HG03439 (cell line): ENCODE data around the gene C13orf46.

Experiments used
- ATAC-seq: cut with Tn5 transposase; IDR thresholded peaks from one replicate; pipeline ENCODE4 v1.9.1; 2021; ENCODE audit warnings: mild to moderate bottlenecking, moderate library complexity; ENCODE audit not compliant: unreplicated experiment

Gene C13orf46

GRCh38 chr13:113927661-113928581, 46.0 kb downstream of the C13orf46 start:
- ATAC-seq, result no peak

DNA sequence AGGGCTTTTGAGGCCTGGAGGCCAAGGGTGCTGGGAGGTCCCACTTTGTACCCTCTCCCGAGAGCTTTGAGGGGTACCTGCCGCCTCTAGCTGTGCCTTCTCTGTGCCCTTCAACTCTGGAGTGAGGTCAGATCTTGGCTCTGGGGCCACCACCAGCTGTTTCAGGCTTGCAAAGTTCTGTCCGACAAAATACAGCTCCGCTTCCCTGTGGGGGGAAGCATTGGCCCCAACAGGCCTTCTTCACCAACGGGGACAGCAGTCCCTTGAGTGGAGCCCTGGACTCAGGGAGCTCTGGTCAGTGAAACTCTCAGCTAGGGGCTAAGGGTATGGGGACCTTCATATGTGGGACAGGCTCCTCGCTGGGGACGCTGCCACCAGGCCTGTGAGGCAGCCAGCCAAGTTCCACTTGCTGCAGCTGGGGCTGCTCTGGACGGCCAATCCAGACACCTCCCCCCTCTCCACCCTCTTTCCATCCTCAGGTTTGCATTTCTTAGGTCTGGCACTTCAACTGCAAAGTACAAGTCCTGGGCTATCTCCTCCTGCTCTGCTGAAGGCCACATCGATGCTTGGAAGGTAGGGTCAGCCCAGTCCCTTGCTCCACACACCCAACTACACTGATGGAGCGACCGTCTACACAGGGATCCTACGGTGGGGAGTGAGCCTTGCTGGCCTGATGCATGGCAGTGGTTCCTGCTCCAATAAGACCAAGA, 46.8 kb downstream of the C13orf46 start:
- ATAC-seq, result no peak

GRCh38 chr13:113926301-113926761, 47.5 kb downstream of the C13orf46 start:
- ATAC-seq, result no peak

DNA sequence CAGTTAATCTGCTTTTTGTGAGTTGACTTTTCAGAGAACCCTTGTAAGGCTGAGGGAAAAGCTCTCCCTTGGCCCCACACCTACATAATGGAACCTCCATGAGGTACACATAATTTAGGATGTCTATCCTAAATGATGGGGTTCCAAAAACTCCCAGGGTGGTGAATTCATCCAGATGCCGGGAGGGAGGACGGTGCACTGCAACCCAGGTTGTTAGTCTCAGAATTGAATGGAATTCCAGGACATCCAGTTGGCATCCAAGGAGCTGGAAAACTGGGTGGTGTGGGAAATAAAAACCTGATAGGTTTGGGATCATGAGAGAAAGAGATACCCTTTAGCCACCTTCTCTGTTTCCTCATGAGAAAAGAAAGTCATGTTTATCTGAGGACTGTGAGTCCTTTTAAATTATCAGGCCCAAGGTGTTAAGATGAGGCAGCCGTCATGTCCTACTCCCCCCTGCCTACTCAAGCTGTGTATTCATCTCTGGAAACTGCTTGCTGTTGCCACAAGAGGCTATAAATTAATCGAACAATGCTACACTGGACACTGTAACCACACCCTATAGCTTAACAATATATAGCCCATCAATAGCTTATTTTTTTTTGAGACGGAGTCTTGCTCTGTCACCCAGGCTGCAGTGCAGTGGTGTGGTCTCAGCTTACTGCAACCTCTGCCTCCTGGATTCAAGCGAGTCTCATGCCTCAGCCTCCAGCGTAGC, 49.5 kb downstream of the C13orf46 start:
- no peak for ATAC-seq

DNA sequence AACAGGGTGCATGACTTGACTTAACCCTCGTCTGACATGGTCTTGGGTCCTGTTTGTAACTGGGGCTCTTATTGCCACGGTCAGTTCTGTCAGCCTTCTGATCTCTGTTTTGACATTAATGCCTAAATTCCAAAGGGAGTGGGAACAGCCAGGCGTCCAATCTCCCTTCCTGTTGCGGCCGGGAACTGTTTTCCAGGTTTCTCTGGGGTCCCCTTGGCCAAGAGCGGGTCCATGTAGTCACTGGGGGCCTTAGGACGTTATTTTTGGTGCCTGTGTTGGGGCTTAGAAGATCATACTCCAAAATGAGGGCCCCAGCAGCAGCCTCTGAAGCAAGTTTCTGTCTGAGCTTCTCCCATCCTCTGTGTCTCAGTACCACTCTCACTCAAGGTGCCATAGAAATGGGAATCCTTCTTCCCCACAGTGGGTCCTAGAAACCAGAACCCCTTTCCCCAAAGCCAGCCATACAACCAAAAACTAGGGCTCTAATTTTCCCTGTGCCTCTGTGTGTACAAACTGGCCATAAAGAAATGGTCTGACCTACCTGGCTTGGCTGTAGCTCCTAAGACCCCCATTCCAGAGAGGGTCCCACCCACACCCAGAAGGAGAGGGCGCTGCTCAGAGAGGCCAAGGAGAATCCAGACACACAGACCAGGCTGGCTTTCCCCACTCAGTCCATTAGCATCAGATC, 50.4 kb downstream of the C13orf46 start:
- ATAC-seq, result no peak

DNA sequence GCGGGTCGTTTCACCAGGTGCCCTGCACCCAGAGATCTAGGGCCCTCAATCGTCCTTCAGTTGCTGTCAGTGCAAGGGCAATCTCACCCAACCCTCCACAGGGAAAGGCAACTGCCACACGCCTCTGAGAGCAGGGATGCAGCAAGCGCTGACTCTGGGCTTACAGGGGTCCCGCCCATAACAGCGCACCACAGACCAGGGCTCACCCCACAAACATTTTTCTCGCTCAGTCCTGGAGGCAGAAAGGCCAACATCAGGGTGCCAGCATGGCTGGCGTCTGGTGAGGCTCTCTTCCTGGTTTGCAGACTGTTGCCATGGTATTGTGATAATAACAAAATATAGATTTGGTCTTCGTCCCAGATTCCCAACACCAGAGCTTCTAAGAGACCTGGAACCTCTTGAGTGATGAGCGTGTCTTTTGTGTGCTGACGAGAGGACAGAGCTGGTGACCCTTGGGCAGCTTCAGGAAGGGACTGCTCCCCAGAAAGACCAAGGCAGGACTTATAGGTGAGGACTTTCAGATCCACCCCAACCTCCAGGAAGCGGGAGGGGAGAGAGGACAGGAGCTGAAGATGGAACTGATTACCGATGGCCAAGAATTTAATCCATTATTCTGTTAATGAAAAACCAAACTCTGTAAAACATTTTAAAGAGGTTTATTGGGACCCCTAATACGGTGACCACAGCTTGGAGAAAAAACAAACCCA, 51.3 kb downstream of the C13orf46 start:
- no peak for ATAC-seq

GRCh38 chr13:113921763-113922162, 52.1 kb downstream of the C13orf46 start:
- ATAC-seq, result no peak

GRCh38 chr13:113920606-113921286, 53.1 kb downstream of the C13orf46 start:
- ATAC-seq, result no peak

DNA sequence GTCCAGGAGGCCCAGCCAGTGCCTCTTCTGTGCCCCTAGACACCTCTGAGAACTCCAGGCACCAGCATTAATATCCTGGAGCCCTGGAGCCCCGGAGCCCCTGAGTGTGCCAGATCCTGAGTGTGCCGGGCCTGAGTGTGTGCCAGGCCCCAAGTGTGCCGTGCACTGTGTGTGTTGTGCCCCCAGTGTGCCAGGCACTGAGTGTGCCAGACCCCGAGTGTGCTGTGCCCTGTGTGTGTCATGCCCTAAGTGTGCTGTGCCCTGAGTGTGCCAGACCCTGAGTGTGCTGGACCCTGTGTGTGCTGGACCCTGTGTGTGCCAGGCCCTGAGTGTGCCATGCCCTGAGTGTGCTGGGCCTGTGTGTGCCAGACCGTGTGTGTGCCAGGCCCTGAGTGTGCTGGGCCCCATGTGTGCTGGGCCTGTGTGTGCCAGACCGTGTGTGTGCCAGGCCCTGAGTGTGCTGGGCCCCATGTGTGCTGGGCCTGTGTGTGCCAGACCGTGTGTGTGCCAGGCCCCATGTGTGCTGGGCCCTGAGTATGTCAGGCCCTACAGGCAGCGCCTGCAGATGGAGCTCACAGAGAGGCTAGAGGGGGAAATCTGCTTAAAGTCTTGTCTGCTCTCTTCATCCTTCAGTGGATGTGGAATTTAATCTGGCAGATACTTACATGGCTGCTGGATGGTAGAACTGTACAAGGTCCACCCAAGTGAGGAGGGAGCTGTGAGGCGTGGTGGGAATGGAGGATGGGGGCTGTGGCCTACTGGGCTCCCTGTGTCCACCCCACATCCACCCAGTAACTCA, 53.9 kb downstream of the C13orf46 start:
- no peak for ATAC-seq

DNA sequence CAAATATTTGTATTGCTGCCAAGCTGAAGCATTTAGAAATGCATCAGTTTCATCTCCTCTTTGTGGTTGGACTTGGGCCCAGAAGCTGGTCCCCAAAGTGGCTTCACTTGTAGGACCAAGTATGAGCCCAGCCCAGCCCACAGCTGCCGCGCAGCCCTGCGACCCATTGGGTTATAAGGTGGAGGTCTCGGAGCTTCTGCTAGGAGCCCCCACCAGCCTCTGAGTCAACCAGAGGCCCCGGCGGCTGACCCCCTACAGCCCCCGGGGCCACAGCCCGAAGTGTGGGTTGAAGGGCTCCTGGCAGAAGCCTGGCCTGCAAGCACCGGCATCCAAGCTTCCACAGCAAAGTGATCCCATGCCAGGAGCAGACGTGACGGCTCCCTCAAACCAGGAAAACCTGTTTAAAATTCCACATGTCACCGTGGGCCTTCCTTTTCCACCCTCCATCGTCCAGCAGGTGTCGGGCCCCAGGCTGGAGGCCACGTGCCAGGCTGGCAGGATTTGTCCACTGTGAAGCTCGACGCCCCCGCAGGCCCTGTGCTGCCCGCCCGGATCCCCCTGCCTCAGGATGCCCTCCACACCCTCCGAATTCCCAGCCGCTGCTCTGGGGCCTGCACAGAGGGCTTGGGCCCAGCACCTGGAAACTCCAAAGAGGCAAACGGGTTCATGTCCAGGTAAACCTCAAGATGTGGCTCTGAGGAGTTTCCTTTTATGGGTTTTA, 54.7 kb downstream of the C13orf46 start:
- ATAC-seq, result no peak

DNA sequence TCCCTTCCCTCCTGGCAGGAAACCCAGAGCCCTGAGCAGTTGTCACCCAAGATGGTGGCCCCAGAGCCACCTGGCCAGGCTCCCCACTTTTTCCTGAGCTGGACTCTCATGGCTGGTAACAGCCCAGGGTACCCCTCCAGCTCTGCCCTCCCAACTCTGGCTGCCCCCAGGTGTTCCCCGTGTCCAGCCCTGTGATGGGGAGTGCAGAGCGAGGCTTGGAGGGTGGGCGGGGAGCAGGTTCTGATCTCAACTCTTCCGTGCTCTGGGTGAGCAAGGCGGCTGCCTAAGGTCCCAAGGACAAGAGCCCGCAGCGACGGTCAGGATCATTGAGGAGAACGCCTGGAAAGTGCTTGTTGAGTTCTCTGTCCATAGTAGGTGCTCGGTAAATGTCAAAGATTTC, 55.3 kb downstream of the C13orf46 start:
- no peak for ATAC-seq

DNA sequence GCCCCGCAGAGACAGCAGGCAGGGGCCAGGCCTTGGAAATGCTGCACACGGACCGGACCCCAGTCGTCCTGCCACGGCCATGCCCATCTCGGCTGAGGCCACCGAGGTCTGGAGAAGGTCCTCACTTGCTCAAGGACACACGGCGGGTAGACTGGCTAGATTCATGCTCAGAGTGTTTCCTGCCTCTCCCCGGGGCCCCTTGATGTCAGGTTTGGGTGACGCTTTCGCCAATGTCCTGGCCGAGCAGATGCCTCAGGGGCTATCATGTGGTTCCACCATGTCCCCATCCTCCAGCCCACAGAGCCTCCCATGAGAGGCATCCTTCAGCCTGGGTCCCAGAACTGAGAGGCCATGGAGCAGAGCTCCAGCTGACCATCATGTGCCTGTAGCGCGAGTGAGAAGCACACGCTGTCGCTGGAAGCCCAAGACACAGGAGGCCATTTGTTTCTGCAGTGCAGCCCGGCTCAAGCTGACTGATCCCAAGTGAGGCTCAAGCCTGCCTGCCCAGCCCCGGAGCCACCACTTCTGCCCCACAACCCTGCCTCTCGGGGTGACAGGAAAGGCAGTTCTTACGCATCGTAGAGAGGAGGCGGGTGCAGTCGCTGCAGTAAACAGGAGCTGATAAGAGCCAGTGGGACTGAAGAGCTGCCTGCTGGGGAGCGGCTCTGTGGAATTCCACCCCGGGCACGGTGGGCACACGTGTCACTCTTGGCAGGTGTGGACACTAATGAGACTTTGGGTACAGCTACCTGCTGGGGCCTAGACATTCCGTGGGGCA, 56.1 kb downstream of the C13orf46 start:
- ATAC-seq, result no peak

DNA sequence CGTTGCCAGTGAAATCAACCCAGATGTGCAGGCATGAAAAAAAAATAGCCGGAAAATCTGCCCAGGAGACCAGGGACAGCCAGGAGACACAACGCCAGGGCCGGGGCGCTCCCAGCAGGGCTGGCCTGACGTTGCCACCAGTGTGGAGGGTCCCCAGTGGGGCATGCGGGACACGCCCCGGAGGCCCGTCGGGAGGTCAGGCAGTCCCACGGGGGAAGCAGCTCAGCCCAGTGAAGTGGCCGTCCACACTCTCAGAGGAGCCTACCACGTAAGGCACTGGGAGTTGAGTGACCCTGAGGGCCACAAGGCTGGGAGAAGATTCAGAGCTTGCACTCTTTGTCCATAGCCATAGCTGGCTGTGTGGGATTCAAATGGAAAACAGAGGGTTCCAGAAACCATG, 56.8 kb downstream of the C13orf46 start:
- ATAC-seq, result no peak

GRCh38 chr13:113916330-113916815, 57.5 kb downstream of the C13orf46 start:
- no peak for ATAC-seq

- no peak for ATAC-seq
Observed at GRCh38 chr13:113915786-113916329, 58.0 kb downstream of the C13orf46 start.

DNA sequence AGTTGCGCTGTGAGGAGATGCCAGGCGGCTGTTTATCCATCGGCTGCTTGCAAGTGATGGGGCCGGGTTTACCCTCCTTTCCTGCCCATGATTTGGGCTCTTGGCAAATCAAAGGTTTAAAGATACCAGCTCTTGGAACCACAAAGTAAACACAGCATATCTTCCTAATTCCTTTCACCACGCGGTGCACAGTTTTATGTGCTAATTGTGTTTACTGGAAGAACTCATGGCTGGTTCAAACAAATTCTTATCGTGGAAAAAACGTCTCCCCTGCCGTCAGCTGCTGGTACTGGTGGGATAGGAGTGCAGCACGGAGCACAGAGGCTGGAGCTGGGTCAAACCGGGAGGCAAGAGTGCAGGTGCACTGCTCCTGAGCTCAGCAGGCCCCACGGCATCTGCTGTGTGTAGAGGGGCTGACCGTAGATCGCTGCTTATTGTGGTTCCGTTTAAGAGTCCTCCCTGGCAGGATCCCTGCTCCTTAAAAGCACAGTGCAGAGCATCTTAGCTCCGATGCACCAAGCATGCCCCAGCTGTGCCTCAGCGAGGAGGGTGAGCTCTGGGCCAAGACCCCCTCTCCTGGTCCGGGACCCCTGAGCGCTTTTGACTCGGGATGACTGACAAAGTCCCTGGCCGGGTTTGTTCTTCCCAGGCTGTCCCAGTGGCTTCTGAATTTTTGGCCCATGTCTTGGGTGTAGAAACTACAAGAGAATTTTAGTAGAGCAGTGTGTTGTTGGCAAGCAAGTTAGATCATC, 58.7 kb downstream of the C13orf46 start:
- no peak for ATAC-seq
